RWPE1 (cell line): ENCODE measurements around the gene PAPPA.

ENCODE experiments used
- CTCF ChIA-PET: fragments of 350-600 bp; sonication (Branson Sonifier 250); formaldehyde crosslinking; extraction: SDS; loops from one replicate; lab custom pipeline; 2021; lab: Yijun Ruan, JAX
- POLR2A ChIA-PET: fragments of 400-600 bp; formaldehyde crosslinking; extraction: SDS; loops from one replicate; lab custom pipeline; 2020; ENCODE audit warnings: antibody characterized with exemption; ENCODE audit not compliant: low non-redundant PET; lab: Yijun Ruan, JAX
- DNase-seq: peaks from one replicate; pipeline ENCODE4 v3.0.0; 2012; ENCODE audit warnings: low spot score
- H3K27ac ChIP-seq: fragments of 450-650 bp; 2 replicates; pipeline ENCODE4 v1.5.1; 2017
- CTCF ChIP-seq: fragments of 450-650 bp; conservative IDR thresholded peaks from 2 replicates; pipeline ENCODE4 v1.5.1; 2017; ENCODE audit warnings: low read depth, mild to moderate bottlenecking

PAPPA gene

DNA sequence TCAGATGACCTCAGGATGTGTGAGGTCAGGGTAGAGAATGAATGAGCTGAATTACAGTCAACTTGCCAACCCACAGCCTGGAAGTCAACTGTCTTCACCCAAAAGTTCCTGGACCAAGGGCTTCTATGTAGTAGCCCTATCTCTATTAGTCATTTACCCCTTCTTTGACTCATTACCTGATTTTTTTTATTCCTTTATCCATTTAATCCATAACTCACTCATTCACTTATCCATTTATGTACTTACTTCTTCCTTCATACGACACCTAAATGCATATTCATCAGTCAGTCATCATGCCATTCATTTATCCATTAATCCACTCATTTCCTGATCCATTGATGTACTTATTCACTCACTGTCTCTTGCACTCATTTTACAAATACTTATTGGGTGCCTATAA is 212.7 kb downstream of the PAPPA start:
- no peak overlapping the region for H3K27ac ChIP-seq
- CTCF ChIA-PET = interaction anchor here (0.6 to 0.7 kb wide), 2 partner anchors 72 to 774 kb away, joined by 3 to 4 read pairs; no protein-coding TSS in a partner anchor
- no peak for TF ChIP-seq CTCF
- POLR2A ChIA-PET = no interaction called here
- no peak for DNase-seq

DNA sequence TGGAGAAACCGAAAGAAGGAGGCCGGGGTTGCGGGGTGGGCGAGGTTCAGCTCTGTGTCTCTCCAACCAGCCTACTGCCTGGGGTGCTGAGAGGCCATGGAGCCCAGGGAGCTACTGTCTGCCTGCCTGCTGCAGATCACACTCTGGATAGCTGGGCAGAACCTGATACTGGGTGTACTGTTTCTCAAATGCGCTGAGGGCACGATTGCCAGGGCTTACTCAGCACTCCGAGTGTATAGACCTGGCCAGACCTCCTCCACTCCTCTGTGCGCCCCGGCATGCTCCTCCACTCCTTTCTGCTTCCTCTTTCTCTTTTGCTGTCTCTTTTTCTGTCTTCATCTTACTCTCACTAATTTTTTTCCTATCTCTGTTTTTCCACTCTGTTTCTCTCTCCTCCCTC is 215.1 kb downstream of the PAPPA start:
- no peak overlapping the region for H3K27ac ChIP-seq
- no peak for DNase-seq
- ChIA-PET POLR2A (no interaction called here), CTCF (interaction anchor here (0.6 to 1.1 kb wide), 3 partner anchors 11 to 1339 kb away, joined by 3 read pairs; no protein-coding TSS in a partner anchor)
- TF ChIP-seq CTCF = no peak

GRCh38 chr9:116369706-116370105 is 216.1 kb downstream of the PAPPA start:
- DNase-seq = no peak
- CTCF ChIA-PET = interaction anchor here (0.7 to 1.1 kb wide), 2 partner anchors 10 to 1340 kb away, joined by 3 read pairs; no protein-coding TSS in a partner anchor
- H3K27ac ChIP-seq = no peak overlapping the region
- TF ChIP-seq CTCF = no peak
- POLR2A ChIA-PET = no interaction called here

DNA sequence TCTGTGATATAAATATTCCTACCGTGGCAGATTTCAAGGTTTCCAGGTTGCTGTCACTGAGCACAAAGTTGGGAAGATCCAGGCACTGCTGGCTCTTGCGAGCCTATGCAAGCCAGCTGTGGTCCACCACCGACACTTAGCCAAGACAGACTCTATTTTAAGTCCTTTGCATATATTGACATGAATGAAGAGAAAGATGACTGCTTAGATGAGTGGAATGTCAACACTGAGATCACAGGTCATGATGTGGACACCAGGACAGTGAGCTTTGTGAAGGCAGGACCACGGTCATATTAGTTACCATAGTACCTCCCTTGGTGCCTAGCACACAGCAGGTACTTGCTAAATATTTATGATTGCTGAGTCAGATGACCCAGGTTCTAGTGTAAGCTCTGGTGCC is 217.0 kb downstream of the PAPPA start:
- no peak overlapping the region for H3K27ac ChIP-seq
- DNase-seq = no peak
- ChIA-PET POLR2A (no interaction called here), CTCF (no interaction called here)
- no peak for TF ChIP-seq CTCF

- ChIA-PET CTCF (interaction anchor here (0.6 kb wide), 1 partner anchor 1035 kb away, joined by 4 read pairs; no protein-coding TSS in a partner anchor), POLR2A (no interaction called here)
- DNase-seq = no peak
- no peak for TF ChIP-seq CTCF
- no peak overlapping the region for H3K27ac ChIP-seq
These were observed 218.6 kb downstream of the PAPPA start for GRCh38 chr9:116372081-116372673.

- no peak for DNase-seq
- POLR2A ChIA-PET = no interaction called here
- CTCF ChIA-PET = interaction anchor here (0.6 kb wide), 1 partner anchor 221 kb away, joined by 7 read pairs; no protein-coding TSS in a partner anchor
- TF ChIP-seq CTCF = no peak
- H3K27ac ChIP-seq = no peak overlapping the region
These were observed 219.2 kb downstream of the PAPPA start for GRCh38 chr9:116372786-116373185.
